GM10847 (cell line): ENCODE measurements around the gene IL22.

Experiments used
- POLR2A ChIP-seq: IDR thresholded peaks from 2 replicates; pipeline ENCODE4 v1.6.1; 2011; ENCODE audit not compliant: insufficient read length; ENCODE audit errors: extremely low read depth

Gene IL22

GRCh38 chr12:68223067-68223747 lies 30.2 kb downstream of the IL22 start:
- TF ChIP-seq POLR2A, result no peak

GRCh38 chr12:68222326-68222725 lies 31.1 kb downstream of the IL22 start:
- TF ChIP-seq POLR2A, result no peak

GRCh38 chr12:68221497-68221896 lies 31.9 kb downstream of the IL22 start:
- no peak for TF ChIP-seq POLR2A

- TF ChIP-seq POLR2A, result no peak
These were observed 42.5 kb downstream of the IL22 start for GRCh38 chr12:68210875-68211274.

GRCh38 chr12:68207276-68207675 lies 46.1 kb downstream of the IL22 start:
- no peak for TF ChIP-seq POLR2A

GRCh38 chr12:68206446-68206845 lies 47.0 kb downstream of the IL22 start:
- TF ChIP-seq POLR2A, result no peak

- TF ChIP-seq POLR2A, result no peak
These were observed 49.9 kb downstream of the IL22 start for GRCh38 chr12:68203460-68203875.

- TF ChIP-seq POLR2A, result no peak
These were observed 52.5 kb downstream of the IL22 start for GRCh38 chr12:68200854-68201253.

GRCh38 chr12:68199127-68199526 lies 54.3 kb downstream of the IL22 start:
- TF ChIP-seq POLR2A, result no peak

- TF ChIP-seq POLR2A, result no peak
These were observed 54.8 kb downstream of the IL22 start for GRCh38 chr12:68198507-68199086.
